Suprapubic skin (tissue), 4 donors: ENCODE data around the gene NRG3. TPM values are rescaled to one million over a fixed set of nuclear protein-coding genes. Genes with fewer than 3 reads are reported as not detected.

ENCODE experiments used
- DNase-seq, 2 donors: peaks; one replicate each; pipeline ENCODE4 v3.0.0-alpha.2; 2019; ENCODE audit warnings: low spot score in 2 of 2
- H3K27ac ChIP-seq: fragments of 200-600 bp; sonication (generic); one replicate; pipeline ENCODE4 v1.5.1; 2019
- H3K27me3 ChIP-seq: fragments of 200-600 bp; sonication (generic); one replicate; pipeline ENCODE4 v1.5.1; 2019
- H3K36me3 ChIP-seq: fragments of 200-600 bp; sonication (generic); one replicate; pipeline ENCODE4 v1.5.1; 2019
- H3K4me1 ChIP-seq: fragments of 200-600 bp; sonication (generic); one replicate; pipeline ENCODE4 v1.5.1; 2019
- H3K4me3 ChIP-seq: fragments of 200-600 bp; sonication (generic); one replicate; pipeline ENCODE4 v1.5.1; 2019; ENCODE audit warnings: mild to moderate bottlenecking
- H3K9me3 ChIP-seq: fragments of 200-600 bp; sonication (generic); one replicate; pipeline ENCODE4 v1.5.1; 2019
- CTCF ChIP-seq, 2 donors: fragments of 200-600 bp in 1 of 2; fragments of 450-650 bp in 1 of 2; sonication (generic) in 1 of 2; IDR thresholded peaks; one replicate each; pipeline ENCODE4 v1.5.1; 2016 to 2019; ENCODE audit warnings: antibody characterized with exemption in 2 of 2, mild to moderate bottlenecking in 1 of 2, moderate library complexity in 1 of 2
- EP300 ChIP-seq: sonication (generic); formaldehyde crosslinking; IDR thresholded peaks from one replicate; pipeline ENCODE4 v1.6.1; 2017; ENCODE audit warnings: antibody characterized with exemption
- POLR2A ChIP-seq, 2 donors: fragments of 450-650 bp; IDR thresholded peaks; one replicate each; pipeline ENCODE4 v1.6.1; 2017; ENCODE audit warnings: antibody characterized with exemption in 2 of 2, mild to moderate bottlenecking in 2 of 2, moderate library complexity in 2 of 2
- POLR2AphosphoS5 ChIP-seq, 3 donors: sonication (generic); formaldehyde crosslinking; IDR thresholded peaks; one replicate each; pipeline ENCODE4 v1.6.1; 2017; ENCODE audit warnings: antibody characterized with exemption in 3 of 3
- WGBS: methylation state at CpG from one replicate; pipeline ENCODE4 v1.1.5; 2018; 5-methylcytosine and 5-hydroxymethylcytosine counted together
- total RNA-seq, 4 donors: library from RNA; depleted of rRNA; stranded (reverse); fragments of >200 nt; gene quantifications; one replicate each; pipeline ENCODE4 v1.1.0, GENCODE V29; 2016

NRG3 gene
- total RNA-seq, 4 donors from 2014 or later = 0.65 to 3.5 (median 1.3) TPM

- TF ChIP-seq POLR2AphosphoS5 (IDR thresholded peaks at IDR 0.05) (no peak), EP300 (no peak), POLR2A (IDR thresholded peaks at IDR 0.05) (no peak), CTCF (IDR thresholded peaks at IDR 0.05) (no peak)
- H3K9me3 ChIP-seq = no peaks in the 10 kb centered on the region
These were observed 45.3 kb downstream of the NRG3 start for GRCh38 chr10:81920213-81920829.

GRCh38 chr10:81928119-81928518 is 53.1 kb downstream of the NRG3 start:
- H3K4me1 ChIP-seq = no peaks in the 10 kb centered on the region
- H3K27ac ChIP-seq = no peak overlapping the region
- H3K27me3 ChIP-seq = no peaks in the 10 kb centered on the region
- no peak overlapping the region for H3K4me3 ChIP-seq
- 94% methylated on average over 1 of the region's 1 CpG for WGBS
- TF ChIP-seq EP300 (no peak), POLR2A (IDR thresholded peaks at IDR 0.05) (no peak), POLR2AphosphoS5 (IDR thresholded peaks at IDR 0.05) (no peak), CTCF (IDR thresholded peaks at IDR 0.05) (no peak)
- no peaks in the 10 kb centered on the region for H3K9me3 ChIP-seq
- DNase-seq = no peak
- H3K36me3 ChIP-seq = no peaks in the 10 kb centered on the region

More at GRCh38 chr10:81920213-81920829, 45.3 kb downstream of the NRG3 start:
- Histone ChIP-seq H3K27ac (no peak overlapping the region), H3K4me3 (no peak overlapping the region), H3K4me1 (no peaks in the 10 kb centered on the region), H3K27me3 (no peaks in the 10 kb centered on the region), H3K36me3 (no peaks in the 10 kb centered on the region)
- 63% methylated on average over 3 of the region's 3 CpGs for WGBS
- DNase-seq = no peak

- Histone ChIP-seq H3K4me3 (no peak overlapping the region), H3K4me1 (no peaks in the 10 kb centered on the region), H3K27me3 (no peaks in the 10 kb centered on the region), H3K36me3 (no peaks in the 10 kb centered on the region), H3K27ac (no peak overlapping the region), H3K9me3 (no peaks in the 10 kb centered on the region)
- DNase-seq = no peak
- 64% methylated on average over 2 of the region's 2 CpGs for WGBS
- TF ChIP-seq CTCF (IDR thresholded peaks at IDR 0.05) = no peak
- TF ChIP-seq POLR2A (IDR thresholded peaks at IDR 0.05) = no peak
- TF ChIP-seq EP300 = no peak
- TF ChIP-seq POLR2AphosphoS5 (IDR thresholded peaks at IDR 0.05) = no peak
These were observed 68.6 kb downstream of the NRG3 start for GRCh38 chr10:81943583-81943982.

GRCh38 chr10:81944609-81945008 is 69.6 kb downstream of the NRG3 start:
- H3K27ac ChIP-seq = no peak overlapping the region
- H3K4me1 ChIP-seq = no peaks in the 10 kb centered on the region
- WGBS = 38% methylated on average over 2 of the region's 2 CpGs
- TF ChIP-seq POLR2A (IDR thresholded peaks at IDR 0.05) = no peak
- TF ChIP-seq EP300 = no peak
- no peak for TF ChIP-seq CTCF (IDR thresholded peaks at IDR 0.05)
- no peak for TF ChIP-seq POLR2AphosphoS5 (IDR thresholded peaks at IDR 0.05)
- no peaks in the 10 kb centered on the region for H3K36me3 ChIP-seq
- no peak for DNase-seq
- H3K9me3 ChIP-seq = no peaks in the 10 kb centered on the region
- H3K4me3 ChIP-seq = no peak overlapping the region
- no peaks in the 10 kb centered on the region for H3K27me3 ChIP-seq

- TF ChIP-seq EP300 (no peak), POLR2A (IDR thresholded peaks at IDR 0.05) (no peak), POLR2AphosphoS5 (IDR thresholded peaks at IDR 0.05) (no peak), CTCF (IDR thresholded peaks at IDR 0.05) (no peak)
These were observed 74.3 kb downstream of the NRG3 start for GRCh38 chr10:81949283-81949682.

More at GRCh38 chr10:81949283-81949682, 74.3 kb downstream of the NRG3 start:
- Histone ChIP-seq H3K9me3 (no peaks in the 10 kb centered on the region), H3K4me3 (no peak overlapping the region), H3K27ac (no peak overlapping the region), H3K4me1 (no peaks in the 10 kb centered on the region), H3K27me3 (no peaks in the 10 kb centered on the region), H3K36me3 (no peaks in the 10 kb centered on the region)
- DNase-seq = no peak
- 82% methylated on average over 5 of the region's 5 CpGs for WGBS
